Left lung (tissue), 10 donors: ENCODE data around the gene PHF2. TPM values are rescaled to one million over a fixed set of nuclear protein-coding genes. Genes with fewer than 3 reads are reported as not detected.
"Not testable (repeated sequence)": the region's sequence is repeated elsewhere in the genome, so short reads cannot be mapped to it uniquely, and the experiment has no call there.

Source experiments
- ATAC-seq: fragments of 200-7000 bp; cut with Tn5 transposase; one replicate; pipeline ENCODE4 v1.9.1; 2020; ENCODE audit warnings: moderate library complexity
- DNase-seq, 4 donors: peaks; one replicate each; pipeline ENCODE4 v3.0.0-alpha.2; 2013 to 2020
- H3K27ac ChIP-seq, 2 donors: fragments of 200-600 bp; sonication (generic) in 1 of 2; one replicate each; pipeline versions ENCODE4 v1.5.0 to v1.8.0; 2020 to 2021
- H3K27me3 ChIP-seq, 2 donors: fragments of 200-600 bp; sonication (generic) in 1 of 2; one replicate each; pipeline versions ENCODE4 v1.5.0 to v1.8.0; 2020 to 2021
- H3K36me3 ChIP-seq, 2 donors: fragments of 200-600 bp; sonication (generic) in 1 of 2; one replicate each; pipeline versions ENCODE4 v1.5.0 to v1.8.0; 2020 to 2021
- H3K4me1 ChIP-seq, 2 donors: fragments of 200-600 bp; one replicate each; pipeline ENCODE4 v1.8.0; 2021
- H3K4me3 ChIP-seq, 2 donors: fragments of 200-600 bp; sonication (generic) in 1 of 2; one replicate each; pipeline versions ENCODE4 v1.5.0 to v1.8.0; 2020 to 2021; ENCODE audit warnings: mild to moderate bottlenecking in 1 of 2
- H3K9me3 ChIP-seq, 2 donors: fragments of 200-600 bp; sonication (generic) in 1 of 2; one replicate each; pipeline versions ENCODE4 v1.5.0 to v1.8.0; 2020 to 2021
- CTCF ChIP-seq, 2 donors: fragments of 200-600 bp; sonication (generic) in 1 of 2; IDR thresholded peaks; one replicate each; pipeline versions ENCODE4 v1.5.0 to v1.8.0; 2021; ENCODE audit warnings: antibody characterized with exemption in 2 of 2
- intact Hi-C, 2 donors: fragments of 100-400 bp; cut with DNase I; formaldehyde crosslinking; loops; one replicate each; pipeline versions ENCODE4 v1.11.2 to v1.14.2; 2022
- polyA plus RNA-seq, 6 donors: library from polyadenylated mRNA; unstranded; fragments of 120-200 nt; gene quantifications; one replicate each; pipeline ENCODE4 v1.2.1, GENCODE V29; 2013; ENCODE audit not compliant: insufficient read length in 6 of 6
- total RNA-seq, 2 donors: library from RNA; stranded (reverse); fragmentation: NEBNext Ultra II Directional; extraction: Animal tissue kit (Norgen Biotek cat#: 25700); gene quantifications; one replicate each; pipeline ENCODE4 v1.2.1, GENCODE V29; 2021
- donor health status: DM: no; HTN: yes; CAD: no.
- donor health status: DM: no; HTN: no; CAD: no.

Gene PHF2
- total and polyA plus RNA-seq, 8 donors = 29.1 to 53.7 (median 42.3) TPM

DNA sequence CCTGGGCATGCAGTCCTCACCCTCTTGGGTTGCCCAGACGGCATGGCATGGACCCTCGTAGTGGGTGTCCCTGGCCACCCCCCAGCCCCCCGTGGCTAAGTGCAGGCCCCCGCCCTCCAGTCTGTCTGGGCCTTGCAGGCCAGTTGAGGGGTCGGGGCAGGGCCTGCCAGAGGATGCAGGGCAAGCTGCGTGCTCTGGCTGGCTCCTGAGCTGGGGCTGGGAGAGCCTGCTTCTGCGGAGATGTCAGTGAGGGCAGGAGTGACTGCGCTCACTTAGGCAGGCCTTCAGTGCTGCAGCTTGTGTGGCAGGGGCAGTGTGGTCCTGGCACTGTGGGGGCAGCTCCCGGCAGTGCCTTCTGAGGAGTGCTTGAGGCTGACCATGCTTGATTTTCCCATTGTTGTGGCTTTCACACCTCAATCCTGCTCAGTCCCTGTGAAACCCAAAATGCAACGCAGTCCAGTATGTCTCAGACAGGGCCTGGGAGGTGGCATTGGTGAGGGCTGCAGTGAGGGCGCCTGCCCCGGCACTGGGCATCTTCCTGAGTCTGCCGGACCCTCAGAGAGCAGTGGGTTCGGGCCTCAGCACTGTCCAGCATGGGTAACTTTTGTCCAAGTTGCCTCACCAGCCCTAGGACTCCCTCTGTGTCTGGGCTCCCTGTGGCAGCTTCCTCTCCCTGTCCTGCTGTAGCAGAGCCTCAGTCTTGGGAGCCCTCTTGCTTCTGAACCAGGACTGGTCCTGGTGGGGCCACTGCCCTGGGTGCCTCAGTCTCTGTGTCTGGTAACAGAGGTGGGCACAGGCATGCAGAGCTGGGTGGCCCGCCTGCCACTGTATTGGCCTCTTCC, 93.0 kb downstream of the PHF2 start:
- Histone ChIP-seq H3K27me3 (no peaks in the 10 kb centered on the region), H3K4me1 (no peaks in the 10 kb centered on the region), H3K36me3 (peaks cover 0 to 67% of the 10 kb centered on the region in 2 donors), H3K27ac (no peak overlapping the region), H3K9me3 (no peaks in the 10 kb centered on the region), H3K4me3 (no peak overlapping the region)
- DNase-seq (peak in 2 of 4 donors; percentile 26 to 71), ATAC-seq (no peak)
- no peak for TF ChIP-seq CTCF (IDR thresholded peaks at IDR 0.05)
- intact Hi-C loops = no loop called here

DNA sequence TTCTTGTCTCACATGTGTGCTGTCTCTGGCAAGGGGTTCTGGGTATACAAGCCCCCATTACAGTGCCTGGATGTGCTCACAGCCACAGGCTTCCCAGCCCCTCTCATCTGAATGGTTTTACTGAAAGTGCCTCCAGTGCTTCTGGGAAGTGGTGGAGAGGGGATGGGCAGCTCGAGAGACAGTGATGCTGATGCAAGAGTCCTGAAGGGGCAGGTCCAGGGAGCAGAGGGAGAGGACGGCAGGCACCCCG, 93.5 kb downstream of the PHF2 start:
- TF ChIP-seq CTCF (IDR thresholded peaks at IDR 0.05) = no peak
- Histone ChIP-seq H3K36me3 (peaks cover 0 to 67% of the 10 kb centered on the region in 2 donors), H3K4me3 (no peak overlapping the region), H3K4me1 (no peaks in the 10 kb centered on the region), H3K9me3 (no peaks in the 10 kb centered on the region), H3K27ac (no peak overlapping the region), H3K27me3 (no peaks in the 10 kb centered on the region)
- intact Hi-C loops = no loop called here
- ATAC-seq = no peak
- DNase-seq = peak in 1 of 4 donors; percentile 11

GRCh38 chr9:93670208-93671019, 94.0 kb downstream of the PHF2 start:
- H3K27ac ChIP-seq = no peak overlapping the region
- no peaks in the 10 kb centered on the region for H3K27me3 ChIP-seq
- H3K4me1 ChIP-seq = no peaks in the 10 kb centered on the region
- ATAC-seq (no peak), DNase-seq (peak in 3 of 4 donors; percentile 15 to 69 (median 28))
- no peaks in the 10 kb centered on the region for H3K9me3 ChIP-seq
- intact Hi-C loops = no loop called here
- TF ChIP-seq CTCF (IDR thresholded peaks at IDR 0.05) = no peak
- H3K36me3 ChIP-seq = peaks cover 0 to 67% of the 10 kb centered on the region in 2 donors
- H3K4me3 ChIP-seq = no peak overlapping the region

- H3K4me1 ChIP-seq = no peaks in the 10 kb centered on the region
- H3K27ac ChIP-seq = no peak overlapping the region
- H3K9me3 ChIP-seq = no peaks in the 10 kb centered on the region
- no peak for DNase-seq
- no peaks in the 10 kb centered on the region for H3K27me3 ChIP-seq
- TF ChIP-seq CTCF (IDR thresholded peaks at IDR 0.05) = no peak
- no peak overlapping the region for H3K4me3 ChIP-seq
- H3K36me3 ChIP-seq = peaks cover 0 to 67% of the 10 kb centered on the region in 2 donors
- intact Hi-C loops = no loop called here
- no peak for ATAC-seq
Observed at GRCh38 chr9:93671020-93671338, 94.6 kb downstream of the PHF2 start.

- H3K27ac ChIP-seq, H3K27me3 ChIP-seq, H3K4me1 ChIP-seq, ATAC-seq, intact Hi-C loops, H3K4me3 ChIP-seq, H3K9me3 ChIP-seq: not testable (repeated sequence)
- peak in 1 of 4 donors; percentile 19 for DNase-seq
- peaks cover 0 to 67% of the 10 kb centered on the region in 2 donors for H3K36me3 ChIP-seq
Observed at GRCh38 chr9:93672330-93673020, 96.1 kb downstream of the PHF2 start.
